PC-3 (cell line): ENCODE data around the gene OXCT1. TPM values are rescaled to one million over a fixed set of nuclear protein-coding genes. Genes with fewer than 3 reads are reported as not detected.

Experiments used
- ATAC-seq: fragments of 200-7000 bp; cut with Tn5 transposase; 2 replicates; pipeline ENCODE4 v1.9.1; 2020; ENCODE audit warnings: mild to moderate bottlenecking, moderate library complexity
- BruUV-seq: library from RNA; stranded (reverse); fragments of 400-500 nt; replicated peaks from 2 replicates; lab custom pipeline; 2021; lab: Mats Ljungman, UMichigan
- CTCF ChIA-PET: fragments of 300-600 bp; sonication (Branson Sonifier 250); formaldehyde crosslinking; loops from one replicate; lab custom pipeline; 2022; ENCODE audit warnings: antibody characterized with exemption; lab: Charles Lee
- POLR2A ChIA-PET: fragments of 300-600 bp; sonication (Branson Sonifier 250); formaldehyde crosslinking; loops from one replicate; lab custom pipeline; 2022; ENCODE audit warnings: antibody characterized with exemption; ENCODE audit not compliant: unreplicated experiment; lab: Charles Lee
- DNase-seq: peaks from one replicate; pipeline ENCODE4 v3.0.0-alpha.2; 2015
- H2AFZ ChIP-seq: fragments of 300-600 bp; sonication (generic); 2 replicates; pipeline ENCODE4 v1.6.0; 2016; ENCODE audit warnings: antibody characterized with exemption, low read length
- H3F3A ChIP-seq: fragments of 300-600 bp; sonication (generic); one replicate; pipeline ENCODE4 v1.6.0; 2017; ENCODE audit warnings: antibody characterized with exemption, low read length, control low read depth, mild to moderate bottlenecking; ENCODE audit not compliant: unreplicated experiment
- H3K27ac ChIP-seq: fragments of 300-600 bp; sonication (generic); 2 replicates; pipeline ENCODE4 v1.5.1; 2016; ENCODE audit warnings: mild to moderate bottlenecking, low read length
- H3K27me3 ChIP-seq: fragments of 300-600 bp; sonication (generic); 2 replicates; pipeline ENCODE4 v1.6.1; 2016; ENCODE audit warnings: low read length, mixed read lengths
- H3K36me3 ChIP-seq: fragments of 300-600 bp; sonication (generic); 2 replicates; pipeline ENCODE4 v1.6.1; 2016; ENCODE audit warnings: low read depth, mixed run types, low read length, mixed read lengths
- H3K4me1 ChIP-seq: fragments of 300-600 bp; sonication (generic); 2 replicates; pipeline ENCODE4 v1.5.1; 2016; ENCODE audit warnings: low read length; ENCODE audit not compliant: insufficient read depth
- H3K4me2 ChIP-seq: fragments of 300-600 bp; sonication (generic); 2 replicates; pipeline ENCODE4 v1.6.0; 2016; ENCODE audit warnings: low read length
- H3K4me3 ChIP-seq: fragments of 300-600 bp; sonication (generic); 2 replicates; pipeline ENCODE4 v1.5.1; 2016; ENCODE audit warnings: mild to moderate bottlenecking, low read length, mixed read lengths
- H3K79me2 ChIP-seq: fragments of 300-600 bp; sonication (generic); 2 replicates; pipeline ENCODE4 v1.6.1; 2017; ENCODE audit warnings: low read length, mixed read lengths
- H3K9ac ChIP-seq: fragments of 300-600 bp; sonication (generic); 2 replicates; pipeline ENCODE4 v1.6.0; 2016; ENCODE audit warnings: mild to moderate bottlenecking, low read length
- H3K9me2 ChIP-seq: fragments of 300-600 bp; sonication (generic); replicated peaks from 2 replicates; pipeline ENCODE4 v1.6.1; 2016; ENCODE audit warnings: mixed run types, low read length, mixed read lengths
- H3K9me3 ChIP-seq: fragments of 300-600 bp; sonication (generic); 2 replicates; pipeline ENCODE4 v1.6.1; 2016; ENCODE audit warnings: low read length, mixed read lengths
- H4K20me1 ChIP-seq: fragments of 300-600 bp; sonication (generic); 2 replicates; pipeline ENCODE4 v1.6.1; 2016; ENCODE audit warnings: low read length, mixed read lengths
- CTCF ChIP-seq: fragments of 300-600 bp; sonication (generic); conservative IDR thresholded peaks from 2 replicates; pipeline ENCODE4 v1.5.1; 2017; ENCODE audit warnings: antibody characterized with exemption, low read depth, mild to moderate bottlenecking, low read length
- EZH2 ChIP-seq: fragments of 300-600 bp; sonication (generic); IDR thresholded peaks from one replicate; pipeline ENCODE4 v1.6.1; 2017; ENCODE audit warnings: antibody characterized with exemption, mild to moderate bottlenecking, low read length; ENCODE audit not compliant: unreplicated experiment
- EZH2phosphoT487 ChIP-seq: fragments of 300-600 bp; sonication (generic); IDR thresholded peaks from 2 replicates; pipeline ENCODE4 v1.6.1; 2018; ENCODE audit warnings: mild to moderate bottlenecking, antibody characterized with exemption, low read length, borderline replicate concordance
- intact Hi-C: fragments of 100-400 bp; cut with micrococcal nuclease; formaldehyde crosslinking; loops from 2 replicates; pipeline ENCODE4 v1.9.0; 2023
- total RNA-seq: library from RNA; depleted of rRNA; stranded (reverse); fragments of >200 nt; gene quantifications from 2 replicates; pipeline ENCODE4 v1.2.3, GENCODE V29; 2014

Gene OXCT1
- total RNA-seq, 1 experiment from 2014 or later: 25.5 TPM

- no peaks in the 10 kb centered on the region for H3K9me3 ChIP-seq
- H3K4me1 ChIP-seq: peaks cover 57% of the 10 kb centered on the region
- DNase-seq (peak; percentile 82), ATAC-seq (peak; percentile 64)
- peak overlapping the region; percentile 78 for H3K4me2 ChIP-seq
- no peaks in the 10 kb centered on the region for H4K20me1 ChIP-seq
- TF ChIP-seq CTCF (no peak), EZH2 (no peak), EZH2phosphoT487 (no peak)
- peak overlapping the region; percentile 77 for H3K27ac ChIP-seq
- H3K36me3 ChIP-seq: no peaks in the 10 kb centered on the region
- BruUV-seq: no TSS peak
- H3K4me3 ChIP-seq: peak overlapping the region; percentile 44
- no peaks in the 10 kb centered on the region for H3K79me2 ChIP-seq
- no peaks in the 10 kb centered on the region for H3K9me2 ChIP-seq
- H3K27me3 ChIP-seq: no peaks in the 10 kb centered on the region
- intact Hi-C loops: loop anchor here (2.0 kb wide), 1 partner anchor 46 kb away; no protein-coding TSS in a partner anchor
- H3K9ac ChIP-seq: no peak overlapping the region
- POLR2A ChIA-PET: interaction anchor here (0.6 kb wide), 1 partner anchor 55 kb away, joined by 3 read pairs; no protein-coding TSS in a partner anchor
- H2AFZ ChIP-seq: peak overlapping the region; percentile 29; the same call in 1 of the 2 replicates
- CTCF ChIA-PET: no interaction called here
- H3F3A ChIP-seq: peaks cover 3% of the 10 kb centered on the region
Measured at GRCh38 chr5:41788941-41789368, 81.3 kb downstream of the OXCT1 start.

- no peak overlapping the region for H3K9ac ChIP-seq
- H3K27ac ChIP-seq: no peak overlapping the region
- no peaks in the 10 kb centered on the region for H3K79me2 ChIP-seq
- peaks cover 44% of the 10 kb centered on the region for H3K4me1 ChIP-seq
- peak; percentile 24 for DNase-seq
- TF ChIP-seq CTCF (no peak), EZH2phosphoT487 (no peak), EZH2 (no peak)
- no peaks in the 10 kb centered on the region for H3K9me2 ChIP-seq
- H3K27me3 ChIP-seq: no peaks in the 10 kb centered on the region
- no peak overlapping the region for H3K4me3 ChIP-seq
- no peak overlapping the region for H2AFZ ChIP-seq
- ATAC-seq: no peak
- H3K4me2 ChIP-seq: 0 out of 2 replicates have a peak overlapping the region, but pooled peaks have one; percentile 3
- intact Hi-C loops: no loop called here
- peaks cover 3% of the 10 kb centered on the region for H3F3A ChIP-seq
- ChIA-PET CTCF (no interaction called here), POLR2A (interaction anchor here (0.7 kb wide), 1 partner anchor 30 kb away, joined by 25 read pairs; no protein-coding TSS in a partner anchor)
- BruUV-seq: no TSS peak
- H4K20me1 ChIP-seq: no peaks in the 10 kb centered on the region
- H3K9me3 ChIP-seq: no peaks in the 10 kb centered on the region
- H3K36me3 ChIP-seq: no peaks in the 10 kb centered on the region
Measured at GRCh38 chr5:41787265-41787664, 83.0 kb downstream of the OXCT1 start.

GRCh38 chr5:41785061-41785460 is 85.2 kb downstream of the OXCT1 start:
- no peak for TF ChIP-seq EZH2
- TF ChIP-seq CTCF: no peak
- TF ChIP-seq EZH2phosphoT487: no peak
- no TSS peak for BruUV-seq
- CTCF ChIA-PET: interaction anchor here (0.6 kb wide), 2 partner anchors 118 to 144 kb away, joined by 3 read pairs; no protein-coding TSS in a partner anchor
- Histone ChIP-seq H2AFZ (no peak overlapping the region), H3K79me2 (no peaks in the 10 kb centered on the region), H3K27ac (no peak overlapping the region), H3K4me3 (no peak overlapping the region), H3K9me3 (no peaks in the 10 kb centered on the region), H3K4me2 (no peak overlapping the region), H3F3A (peaks cover 3% of the 10 kb centered on the region), H4K20me1 (no peaks in the 10 kb centered on the region), H3K9ac (no peak overlapping the region), H3K4me1 (peaks cover 32% of the 10 kb centered on the region), H3K36me3 (no peaks in the 10 kb centered on the region), H3K27me3 (no peaks in the 10 kb centered on the region), H3K9me2 (no peaks in the 10 kb centered on the region)
- POLR2A ChIA-PET: no interaction called here
- DNase-seq (no peak), ATAC-seq (no peak)
- intact Hi-C loops: no loop called here
